ENCODE results near the gene SLC27A5. TPM values are rescaled to one million over a fixed set of nuclear protein-coding genes. Genes with fewer than 3 reads are reported as not detected.

The SLC27A5 gene
- polyA plus RNA-seq, 1 of the 3 experiments (the other 2 are of a cell fraction), result 57.3 TPM

- no peak for TF ChIP-seq PBX3 (IDR thresholded peaks at IDR 0.05)
- no peak for TF ChIP-seq SMC3 (IDR thresholded peaks at IDR 0.05; ENCODE audit: low read depth, low read length)
- no peak for TF ChIP-seq RCOR1 (IDR thresholded peaks at IDR 0.05; ENCODE audit: low read length)
Measured at GRCh38 chr19:58551123-58551497, 39.3 kb upstream of the SLC27A5 start (continued).

GRCh38 chr19:58550362-58551122 is 38.8 kb upstream of the SLC27A5 start:
- Histone ChIP-seq H3F3A (replicated peaks; ENCODE audit: insufficient read depth) (peaks cover 56% of the 10 kb centered on the region), H3K4me3 (ENCODE audit: low read depth in 2 of 2, low read length in 1 of 2) (no peak overlapping the region), H4K20me1 (ENCODE audit: insufficient read depth) (peaks cover 47% of the 10 kb centered on the region), H3K27me3 (ENCODE audit: insufficient read depth) (no peaks in the 10 kb centered on the region), H3K4me1 (ENCODE audit: control insufficient read depth in 1 of 2, insufficient read depth in 2 of 2, low read depth in 1 of 2, low read length in 1 of 2) (peaks cover 18 to 36% of the 10 kb centered on the region in 2 experiments; a peak in 3 of 4 replicates), H3K79me2 (ENCODE audit: insufficient read depth) (peaks cover 63% of the 10 kb centered on the region), H3K4me2 (no peak overlapping the region), H2AFZ (ENCODE audit: low read depth) (no peak overlapping the region), H3K9ac (no peak overlapping the region), H3K9me3 (no peaks in the 10 kb centered on the region), H3K9me2 (no peaks in the 10 kb centered on the region), H3K36me3 (replicated peaks in 1 of 2; ENCODE audit: control insufficient read depth in 1 of 2, insufficient read depth in 2 of 2, low read length in 1 of 2) (peaks cover 50 to 73% of the 10 kb centered on the region in 2 experiments), H3K27ac (ENCODE audit: low read depth in 2 of 2, low read length in 1 of 2) (no peak overlapping the region; a peak in 1 of 4 replicates)
- ChIA-PET CTCF (interaction anchor here (9.1 kb wide), 1 partner anchor 31 kb away, joined by 81 read pairs; the partner anchor contains the start of gene ZBTB45), POLR2A (interaction anchor here (1.0 kb wide), 1 partner anchor 11 kb away, joined by 3 read pairs; no protein-coding TSS in a partner anchor)
- DNase-seq, result no peak
- WGBS (ENCODE audit: low lambda C conversion rate), result 87% methylated on average over 9 of the region's 13 CpGs
- TF ChIP-seq ELF1 (IDR thresholded peaks at IDR 0.05), result no peak
- TF ChIP-seq USF2 (IDR thresholded peaks at IDR 0.05; ENCODE audit: borderline replicate concordance, low read depth, low read length), result no peak
- TF ChIP-seq IRF3 (IDR thresholded peaks at IDR 0.05; ENCODE audit: low read depth, low read length), result no peak
- no peak for TF ChIP-seq CHD2 (IDR thresholded peaks at IDR 0.05; ENCODE audit: low read length, partially characterized antibody)
- TF ChIP-seq MAX (IDR thresholded peaks at IDR 0.05; ENCODE audit: low read depth), result no peak
- TF ChIP-seq NFIC (IDR thresholded peaks at IDR 0.05; ENCODE audit: borderline replicate concordance), result no peak
- no peak for TF ChIP-seq FOXJ3 (CRISPR knock-in tag; IDR thresholded peaks at IDR 0.05)
- no peak for TF ChIP-seq ZBTB33 (IDR thresholded peaks at IDR 0.05; ENCODE audit: borderline replicate concordance, low read depth)
- TF ChIP-seq JUND (IDR thresholded peaks at IDR 0.05), result no peak
- TF ChIP-seq TAF1 (IDR thresholded peaks at IDR 0.05; ENCODE audit: borderline replicate concordance, low read depth, low read length), result no peak
- TF ChIP-seq REST (IDR thresholded peaks at IDR 0.05; ENCODE audit: low read depth, low read length), result no peak
- no peak for TF ChIP-seq FOXM1 (IDR thresholded peaks at IDR 0.05; ENCODE audit: low read depth)
- no peak for TF ChIP-seq MXI1 (IDR thresholded peaks at IDR 0.05; ENCODE audit: low read depth, low read length)
- no peak for TF ChIP-seq RCOR1 (IDR thresholded peaks at IDR 0.05; ENCODE audit: low read length)
- no peak for TF ChIP-seq SIN3A (IDR thresholded peaks at IDR 0.05; ENCODE audit: borderline replicate concordance, low read depth, low read length)
- TF ChIP-seq EP300 (IDR thresholded peaks at IDR 0.05; ENCODE audit: borderline replicate concordance in 1 of 2, low read depth in 1 of 2, low read length in 1 of 2), result no peak
- TF ChIP-seq CTCF (IDR thresholded peaks at IDR 0.05), result no peak

Data from SK-N-SH (cell line).